GM12864 (cell line): Measurements from ENCODE around the gene DFFB.

Experiments used
- DNase-seq: peaks from one replicate; pipeline ENCODE4 v3.0.0-alpha.2; 2011; ENCODE audit warnings: low read depth
- H3K4me3 ChIP-seq: 2 replicates; pipeline ENCODE4 v1.5.1; 2011; ENCODE audit warnings: mild to moderate bottlenecking, low read depth, low read length, control low read depth
- TF ChIP-seq, protein P1 (sequence below): IDR thresholded peaks from 2 replicates; pipeline ENCODE4 v1.5.1; 2011; ENCODE audit warnings: low read depth, mild to moderate bottlenecking, moderate library complexity, low read length, control low read depth, inconsistent platforms; ENCODE audit errors: missing control alignments

Gene DFFB

GRCh38 chr1:3814771-3815561, 42.3 kb upstream of the DFFB start:
- TF ChIP-seq, protein P1, sequence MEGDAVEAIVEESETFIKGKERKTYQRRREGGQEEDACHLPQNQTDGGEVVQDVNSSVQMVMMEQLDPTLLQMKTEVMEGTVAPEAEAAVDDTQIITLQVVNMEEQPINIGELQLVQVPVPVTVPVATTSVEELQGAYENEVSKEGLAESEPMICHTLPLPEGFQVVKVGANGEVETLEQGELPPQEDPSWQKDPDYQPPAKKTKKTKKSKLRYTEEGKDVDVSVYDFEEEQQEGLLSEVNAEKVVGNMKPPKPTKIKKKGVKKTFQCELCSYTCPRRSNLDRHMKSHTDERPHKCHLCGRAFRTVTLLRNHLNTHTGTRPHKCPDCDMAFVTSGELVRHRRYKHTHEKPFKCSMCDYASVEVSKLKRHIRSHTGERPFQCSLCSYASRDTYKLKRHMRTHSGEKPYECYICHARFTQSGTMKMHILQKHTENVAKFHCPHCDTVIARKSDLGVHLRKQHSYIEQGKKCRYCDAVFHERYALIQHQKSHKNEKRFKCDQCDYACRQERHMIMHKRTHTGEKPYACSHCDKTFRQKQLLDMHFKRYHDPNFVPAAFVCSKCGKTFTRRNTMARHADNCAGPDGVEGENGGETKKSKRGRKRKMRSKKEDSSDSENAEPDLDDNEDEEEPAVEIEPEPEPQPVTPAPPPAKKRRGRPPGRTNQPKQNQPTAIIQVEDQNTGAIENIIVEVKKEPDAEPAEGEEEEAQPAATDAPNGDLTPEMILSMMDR, result no peak
- no peak for DNase-seq
- no peak overlapping the region for H3K4me3 ChIP-seq

- no peak for DNase-seq
- no peak overlapping the region for H3K4me3 ChIP-seq
- TF ChIP-seq, protein P1, result no peak
These were observed 40.7 kb upstream of the DFFB start for GRCh38 chr1:3816331-3817137.

DNA sequence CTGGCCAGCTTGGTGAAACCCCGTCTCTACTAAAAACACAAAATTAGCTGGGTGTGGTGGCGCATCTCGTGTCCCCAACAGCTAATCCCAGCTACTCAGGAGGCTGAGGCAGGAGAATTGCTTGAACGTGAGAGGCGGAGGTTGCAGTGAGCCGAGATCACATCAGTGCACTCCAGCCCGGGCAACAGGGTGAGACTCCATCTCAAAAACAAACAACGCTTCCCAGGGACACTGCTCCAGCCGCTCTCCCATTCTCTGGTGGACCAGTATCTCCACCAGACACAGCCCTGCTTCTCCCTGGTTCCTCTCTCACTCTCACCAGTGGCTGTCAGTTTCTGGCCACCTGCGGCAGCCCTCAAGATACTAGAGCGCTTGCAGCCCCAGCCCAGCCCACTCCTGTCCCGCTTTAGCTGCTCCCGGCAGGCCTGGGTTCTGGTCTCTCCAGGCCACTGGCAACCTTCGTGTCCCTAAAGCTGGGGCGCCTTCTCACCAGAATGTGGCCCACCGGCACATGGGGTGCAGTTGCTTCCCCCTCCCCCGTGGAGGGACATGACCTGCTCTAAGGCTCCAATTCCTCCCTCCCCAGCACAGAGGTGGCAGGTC, 40.0 kb upstream of the DFFB start:
- TF ChIP-seq, protein P1, result no peak
- no peak overlapping the region for H3K4me3 ChIP-seq
- DNase-seq, result no peak

DNA sequence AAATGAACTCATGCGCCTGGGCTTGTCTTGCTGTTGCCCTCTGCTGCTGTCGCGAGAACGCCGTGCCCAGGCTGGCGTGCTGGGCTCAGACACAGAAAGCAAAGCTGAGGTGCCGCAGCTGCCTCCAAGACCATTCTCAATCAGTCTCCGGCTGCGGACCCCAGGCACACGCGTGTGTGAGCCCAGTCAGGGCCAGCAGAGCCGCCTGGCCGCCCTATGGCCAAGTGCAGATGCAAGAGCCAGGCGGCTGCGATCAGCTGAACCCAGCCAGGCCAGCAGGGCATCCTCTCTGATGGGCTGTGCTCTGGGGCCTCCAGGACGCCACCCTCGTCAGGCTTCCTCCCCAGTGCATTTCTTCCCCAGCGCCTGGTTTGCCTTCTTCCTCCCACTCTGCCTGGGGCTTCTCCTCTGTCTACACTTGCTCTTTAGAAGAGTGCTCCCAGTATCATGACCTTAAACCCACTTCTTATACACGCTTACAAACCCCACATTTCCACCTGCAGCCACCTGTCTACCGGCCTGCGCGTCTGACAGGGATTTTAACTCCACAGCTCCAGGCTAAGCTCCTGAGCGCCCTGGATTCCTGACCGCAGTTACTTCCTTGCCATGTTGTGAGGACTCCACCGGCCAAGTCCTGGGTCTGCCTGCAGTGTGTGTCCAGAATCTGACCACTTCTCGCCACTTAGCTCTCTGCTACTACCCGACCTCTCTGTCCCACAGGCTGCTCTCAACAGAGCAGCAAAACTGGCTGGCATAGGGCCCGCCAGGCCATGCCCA, 39.3 kb upstream of the DFFB start:
- DNase-seq, result no peak
- TF ChIP-seq, protein P1, result no peak
- H3K4me3 ChIP-seq, result no peak overlapping the region

DNA sequence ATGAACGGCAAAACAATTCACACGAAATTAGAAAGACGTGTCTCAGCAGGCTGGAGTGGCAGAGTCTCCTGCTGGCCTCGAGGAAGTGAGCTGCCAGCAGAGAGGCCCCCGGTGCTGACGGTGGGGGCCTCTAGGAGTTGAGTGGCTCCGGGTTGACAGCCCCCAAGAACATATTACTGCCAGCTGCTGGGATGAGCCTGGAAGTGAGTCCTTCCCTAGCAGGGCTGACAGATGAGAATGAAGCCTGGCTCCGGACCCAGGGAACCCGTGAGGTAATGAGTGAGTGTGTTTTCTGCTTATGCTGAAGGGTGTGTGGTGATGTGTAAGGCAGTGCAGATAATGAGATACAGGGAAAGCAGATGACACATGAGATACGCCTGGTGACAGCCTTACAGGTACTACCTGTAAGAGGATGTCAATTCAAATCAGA, 37.5 kb upstream of the DFFB start:
- no peak overlapping the region for H3K4me3 ChIP-seq
- no peak for DNase-seq
- TF ChIP-seq, protein P1, result no peak

- TF ChIP-seq, protein P1, result no peak
- no peak overlapping the region for H3K4me3 ChIP-seq
- DNase-seq, result no peak
These were observed 37.0 kb upstream of the DFFB start for GRCh38 chr1:3820316-3820715.
